Keratinocyte (primary cell): ENCODE measurements around the gene UNK.

Source experiments
- CTCF ChIP-seq, 3 experiments: IDR thresholded peaks in 1 of 3; conservative IDR thresholded peaks in 1 of 3; optimal IDR thresholded peaks in 1 of 3; 2 replicates in 2 of 3; 3 replicates in 1 of 3; pipeline versions ENCODE3 to v1.5.1; 2011; ENCODE audit warnings: low read length in 3 of 3, mild to moderate bottlenecking in 3 of 3, moderate library complexity in 2 of 3, control low read depth in 1 of 3, inconsistent platforms in 1 of 3; ENCODE audit not compliant: insufficient read depth in 2 of 3; ENCODE audit errors: extremely low read depth in 1 of 3
- EZH2 ChIP-seq: IDR thresholded peaks from one replicate; pipeline ENCODE4 v1.6.1; 2012; ENCODE audit warnings: inconsistent platforms, mild to moderate bottlenecking, low read length, moderate library complexity

DNA sequence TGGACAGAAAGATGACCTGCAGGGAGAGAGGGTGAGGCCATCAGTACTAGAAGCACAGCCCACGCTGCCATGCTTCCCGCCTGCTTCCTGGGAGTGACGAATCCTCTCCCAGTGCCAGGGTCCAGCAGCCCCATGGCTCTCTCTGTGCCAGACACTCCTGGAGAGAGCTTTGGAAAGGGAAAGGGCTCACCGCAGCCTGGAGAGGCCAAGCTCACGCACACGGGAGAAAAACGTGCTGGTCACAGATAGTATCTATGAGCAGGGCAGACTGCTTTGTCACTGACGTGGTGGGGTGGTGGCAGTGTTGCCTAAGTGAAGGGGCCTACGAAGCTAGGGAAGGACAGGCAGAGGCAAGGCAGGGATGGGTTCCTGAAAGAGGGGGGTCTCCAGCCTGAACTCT lies 65.1 kb downstream of the UNK start:
- TF ChIP-seq CTCF (optimal IDR thresholded peaks at IDR 0.05 in 1 of 3, IDR thresholded peaks at IDR 0.05 in 1 of 3, conservative IDR thresholded peaks at IDR 0.05 in 1 of 3; ENCODE audit: extremely low read depth in 1 of 3, insufficient read depth in 2 of 3, low read length in 3 of 3): no peak
- TF ChIP-seq EZH2: no peak
